GM12891 (cell line): ENCODE results near the gene ANOS1.

ENCODE experiments used
- POLR2A ChIP-seq: IDR thresholded peaks from 2 replicates; pipeline ENCODE4 v1.6.1; 2011; ENCODE audit warnings: low read depth, low read length, control low read depth
- POLR2AphosphoS5 ChIP-seq: IDR thresholded peaks from 2 replicates; pipeline ENCODE4 v1.6.1; 2011; ENCODE audit warnings: low read depth, low read length, control low read depth
- POU2F2 ChIP-seq: IDR thresholded peaks from 2 replicates; pipeline ENCODE4 v1.6.1; 2011; ENCODE audit warnings: low read depth, mild to moderate bottlenecking, control low read depth, low read length, moderate library complexity
- SPI1 ChIP-seq: IDR thresholded peaks from 2 replicates; pipeline ENCODE4 v1.6.1; 2011; ENCODE audit warnings: low read depth, low read length, control low read depth

DNA sequence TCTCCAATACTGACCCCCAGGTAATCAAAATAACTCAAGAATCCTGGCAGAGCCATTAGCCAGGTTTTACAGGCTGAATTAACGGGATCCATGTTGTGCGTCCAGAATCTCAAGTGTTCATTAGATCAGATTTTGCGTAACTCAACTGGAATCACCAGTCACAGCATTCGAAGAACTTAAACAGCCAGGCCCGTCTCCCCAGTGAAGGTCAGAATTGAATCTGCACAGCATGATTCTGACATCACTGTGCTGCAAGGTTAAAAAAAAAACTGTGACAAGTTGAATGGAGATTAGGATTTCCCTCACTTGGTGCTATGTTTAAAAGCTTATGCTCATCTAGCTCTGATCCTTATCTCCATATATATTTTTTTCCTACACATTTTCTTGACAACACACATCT is 96.1 kb downstream of the ANOS1 start:
- no peak for TF ChIP-seq POU2F2
- TF ChIP-seq SPI1 = no peak
- TF ChIP-seq POLR2A = no peak
- TF ChIP-seq POLR2AphosphoS5 = no peak
